GM20431 (cell line): ENCODE measurements around the gene FOXF2.

Experiments used
- in situ Hi-C: fragments of 300-500 bp; cut with MseI, MboI; formaldehyde crosslinking; loops from one replicate; pipeline ENCODE4 v1.15.0; 2020; ENCODE audit warnings: low sequenced_read_pairs; ENCODE audit not compliant: unreplicated experiment

FOXF2 gene

DNA sequence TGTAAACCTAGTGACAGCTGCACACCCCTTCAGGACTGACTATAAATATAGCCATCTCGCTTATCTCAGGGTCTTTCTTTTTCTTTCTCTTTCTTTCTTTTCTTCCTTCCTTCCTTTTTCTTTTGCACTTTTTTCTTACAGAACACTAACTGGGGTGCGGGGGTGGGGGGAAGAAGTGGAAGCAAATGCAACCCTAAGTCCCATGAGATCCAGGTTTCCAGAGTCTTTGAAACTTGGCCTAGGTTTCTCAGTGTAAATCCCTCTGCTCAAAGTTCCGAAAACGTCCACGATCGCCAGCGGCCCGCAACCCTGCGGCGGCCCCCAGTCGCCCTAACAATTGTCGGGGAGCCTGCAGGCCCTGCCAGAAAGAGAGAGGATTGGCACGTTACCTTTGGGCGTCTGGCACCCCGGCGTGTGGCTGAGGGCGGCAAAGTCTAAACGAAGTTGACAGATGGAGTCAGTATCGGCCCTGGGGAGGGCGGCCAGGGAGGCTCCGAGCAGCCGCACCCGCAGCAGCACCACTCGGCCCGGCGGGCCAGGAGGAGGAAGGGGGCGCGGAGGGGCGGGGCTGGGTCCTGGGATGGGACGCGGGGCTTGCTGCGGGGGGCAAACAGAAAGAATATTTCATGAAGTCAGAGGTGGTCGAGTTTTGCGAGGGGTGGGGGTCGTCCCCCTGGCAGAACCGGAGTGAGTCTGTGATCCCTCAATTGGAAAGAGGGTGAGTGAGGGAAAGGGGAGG lies 577 bp upstream of the FOXF2 start:
- in situ Hi-C loops, result loop anchor here (25.0 kb wide), 1 partner anchor 601 kb away; no protein-coding TSS in a partner anchor

GRCh38 chr6:1390133-1390945 lies 963 bp downstream of the FOXF2 start:
- in situ Hi-C loops, result loop anchor here (25.0 kb wide), 1 partner anchor 603 kb away; no protein-coding TSS in a partner anchor

DNA sequence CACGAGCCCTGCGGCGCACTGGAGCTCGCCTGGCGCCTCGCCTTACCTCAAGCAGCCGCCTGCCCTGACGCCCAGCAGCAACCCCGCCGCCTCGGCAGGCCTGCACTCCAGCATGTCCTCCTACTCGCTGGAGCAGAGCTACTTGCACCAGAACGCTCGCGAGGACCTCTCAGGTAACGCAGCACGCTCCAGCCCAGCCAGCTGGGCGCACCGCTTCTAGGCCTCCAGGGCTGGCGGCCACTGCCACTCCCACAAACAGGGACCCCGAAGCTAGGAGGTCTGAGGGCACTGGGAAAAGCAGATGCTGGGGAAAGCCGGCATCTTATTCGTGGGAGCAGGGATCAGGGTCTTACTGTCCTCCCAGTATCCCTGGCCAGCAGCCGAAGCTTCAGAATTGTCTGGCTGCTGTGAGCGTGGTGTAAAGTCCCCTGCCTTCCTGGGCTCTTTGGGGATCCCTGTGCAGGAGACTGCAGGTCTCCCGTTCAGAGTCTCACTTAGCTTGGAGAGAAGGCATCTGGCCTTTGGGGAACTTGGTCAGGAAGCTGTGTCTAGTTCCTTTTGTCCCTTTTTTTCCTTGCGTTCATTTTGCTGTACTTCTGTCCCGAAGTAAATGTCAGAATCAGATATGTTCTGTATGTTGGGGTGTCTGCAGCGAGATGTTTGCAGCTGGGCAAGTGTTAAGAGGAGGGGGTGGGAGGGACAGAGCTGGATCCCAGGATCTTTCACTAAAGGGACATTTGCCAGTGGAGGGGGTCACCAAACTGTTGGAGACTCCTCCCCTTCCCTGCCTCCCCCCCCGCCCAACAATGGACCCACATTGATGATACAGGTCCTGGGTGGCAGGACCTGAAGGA lies 1.8 kb downstream of the FOXF2 start:
- in situ Hi-C loops, result loop anchor here (25.0 kb wide), 1 partner anchor 604 kb away; no protein-coding TSS in a partner anchor

GRCh38 chr6:1391800-1392309 lies 2.5 kb downstream of the FOXF2 start:
- in situ Hi-C loops, result loop anchor here (25.0 kb wide), 1 partner anchor 605 kb away; no protein-coding TSS in a partner anchor

DNA sequence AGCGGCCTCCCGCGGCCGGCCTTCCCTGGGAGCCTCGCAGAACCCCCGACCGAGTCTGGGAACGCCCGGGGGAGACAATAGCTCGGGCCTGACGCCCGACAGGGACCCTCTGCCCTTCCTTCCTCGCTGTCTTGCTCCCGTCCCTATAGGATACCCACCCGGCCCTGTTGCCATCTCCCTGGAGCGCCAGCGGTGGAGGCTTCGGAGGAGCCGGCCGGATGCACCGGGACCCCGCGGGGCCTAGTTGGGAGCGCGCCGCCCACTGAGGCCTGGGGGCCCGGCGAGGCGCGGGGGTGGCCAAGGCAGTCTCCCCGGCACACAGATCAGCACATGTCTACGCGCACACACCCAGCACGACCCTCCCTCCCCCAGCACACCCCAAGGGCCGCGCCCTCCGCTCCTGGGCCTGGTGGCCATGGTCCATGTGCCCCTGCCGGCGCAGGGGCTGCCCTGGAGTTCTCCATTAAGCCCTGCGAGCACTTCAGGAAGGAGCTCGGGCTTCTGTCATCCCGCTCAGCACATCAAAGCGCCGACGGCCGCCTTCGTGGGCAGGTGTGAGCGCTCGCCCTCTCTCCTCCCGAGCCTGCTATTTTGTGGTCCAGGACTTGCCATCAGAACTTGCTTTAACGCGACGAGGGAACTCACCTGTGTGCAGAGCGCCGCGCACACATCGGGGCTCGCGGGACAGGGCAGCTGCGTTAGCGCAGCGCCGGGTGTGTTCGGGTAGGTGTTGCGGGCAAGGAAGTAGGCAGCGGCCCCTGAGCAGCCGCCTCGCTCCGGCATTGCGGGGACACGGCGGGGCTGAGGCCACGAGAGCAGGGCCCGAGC lies 3.7 kb downstream of the FOXF2 start:
- in situ Hi-C loops, result loop anchor here (25.0 kb wide), 1 partner anchor 606 kb away; no protein-coding TSS in a partner anchor

DNA sequence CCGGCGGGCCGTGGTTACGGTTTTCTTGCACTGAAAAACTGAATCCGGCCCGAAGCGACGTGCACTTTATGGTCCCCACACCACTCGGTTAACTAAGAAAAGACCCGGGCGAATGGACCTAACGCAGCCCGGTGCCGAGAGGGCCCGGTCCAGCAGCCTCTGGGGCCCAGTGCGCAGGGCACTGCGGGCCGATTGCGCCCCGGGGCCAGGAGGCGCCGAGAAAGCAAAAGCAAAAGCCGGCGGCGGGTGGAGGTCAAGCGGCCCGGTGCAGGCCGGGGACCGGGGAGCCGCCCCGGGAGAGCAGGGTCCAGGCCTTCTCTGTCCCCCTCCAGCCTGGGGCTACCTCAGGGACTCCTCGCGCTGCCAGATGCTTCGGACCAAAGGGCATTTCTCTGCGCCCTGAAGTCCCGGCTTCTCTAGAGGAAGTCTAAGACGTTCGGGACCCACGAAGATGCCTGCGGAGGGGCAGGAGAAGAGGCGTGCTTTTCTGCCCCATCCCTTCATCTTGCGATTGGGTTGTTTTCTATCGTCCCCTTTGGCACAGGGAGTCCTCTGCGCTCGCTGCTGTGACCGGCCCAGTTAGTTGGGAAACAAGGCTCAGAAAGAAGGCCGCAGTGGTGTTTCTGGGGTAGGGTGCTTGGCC lies 4.4 kb downstream of the FOXF2 start:
- in situ Hi-C loops, result loop anchor here (25.0 kb wide), 1 partner anchor 606 kb away; no protein-coding TSS in a partner anchor

- in situ Hi-C loops, result loop anchor here (25.0 kb wide), 1 partner anchor 607 kb away; no protein-coding TSS in a partner anchor
These were observed 5.4 kb downstream of the FOXF2 start for GRCh38 chr6:1394514-1395463.

- in situ Hi-C loops, result loop anchor here (25.0 kb wide), 1 partner anchor 608 kb away; no protein-coding TSS in a partner anchor
These were observed 6.1 kb downstream of the FOXF2 start for GRCh38 chr6:1395506-1395905.

DNA sequence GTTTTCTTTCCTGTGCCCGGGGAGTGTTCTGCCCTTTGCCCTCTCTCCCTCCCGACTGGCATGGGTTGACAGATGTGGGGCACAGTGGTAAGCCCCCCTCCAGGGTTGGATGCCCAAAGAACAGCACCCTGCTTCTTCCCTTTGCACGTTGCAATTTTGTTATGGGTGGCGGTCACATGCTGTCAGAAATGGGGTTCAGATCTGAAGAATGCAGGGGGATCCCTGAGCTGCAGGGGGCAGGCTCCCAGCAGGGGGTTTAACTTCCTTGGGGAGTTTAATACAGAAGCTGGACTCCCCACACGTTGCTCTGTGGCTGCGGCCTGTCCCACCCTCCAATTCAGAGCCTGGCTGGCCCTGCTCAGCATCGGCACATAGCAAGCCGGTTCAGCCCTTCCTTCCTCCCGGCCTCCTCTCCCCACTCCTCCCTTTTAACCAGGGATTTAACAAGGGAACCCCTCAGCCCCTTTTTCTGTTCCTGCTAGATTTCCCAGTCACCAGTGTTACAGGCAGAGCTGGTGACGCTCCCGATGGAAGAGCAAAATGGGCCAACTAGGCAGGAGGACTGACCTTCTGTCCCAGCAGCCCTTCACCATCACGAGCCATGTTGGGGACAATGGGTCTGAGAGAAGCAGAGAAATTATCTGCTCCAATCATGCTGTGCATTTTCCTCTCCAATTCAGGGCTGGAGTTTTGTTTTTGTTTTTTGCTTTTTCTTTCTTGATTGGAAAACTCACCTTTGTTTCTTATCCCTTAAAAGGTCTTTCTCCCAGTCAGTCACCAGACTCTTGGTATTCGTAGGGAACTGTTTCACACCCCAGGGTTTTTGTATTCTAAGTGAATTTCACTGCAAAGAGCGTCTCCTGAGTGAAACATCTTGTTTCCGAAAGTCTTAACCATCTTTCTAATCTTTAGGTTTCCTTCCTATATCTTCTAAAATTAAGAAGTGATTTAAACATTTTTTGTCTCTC lies 6.8 kb downstream of the FOXF2 start:
- in situ Hi-C loops, result loop anchor here (25.0 kb wide), 1 partner anchor 609 kb away; no protein-coding TSS in a partner anchor

DNA sequence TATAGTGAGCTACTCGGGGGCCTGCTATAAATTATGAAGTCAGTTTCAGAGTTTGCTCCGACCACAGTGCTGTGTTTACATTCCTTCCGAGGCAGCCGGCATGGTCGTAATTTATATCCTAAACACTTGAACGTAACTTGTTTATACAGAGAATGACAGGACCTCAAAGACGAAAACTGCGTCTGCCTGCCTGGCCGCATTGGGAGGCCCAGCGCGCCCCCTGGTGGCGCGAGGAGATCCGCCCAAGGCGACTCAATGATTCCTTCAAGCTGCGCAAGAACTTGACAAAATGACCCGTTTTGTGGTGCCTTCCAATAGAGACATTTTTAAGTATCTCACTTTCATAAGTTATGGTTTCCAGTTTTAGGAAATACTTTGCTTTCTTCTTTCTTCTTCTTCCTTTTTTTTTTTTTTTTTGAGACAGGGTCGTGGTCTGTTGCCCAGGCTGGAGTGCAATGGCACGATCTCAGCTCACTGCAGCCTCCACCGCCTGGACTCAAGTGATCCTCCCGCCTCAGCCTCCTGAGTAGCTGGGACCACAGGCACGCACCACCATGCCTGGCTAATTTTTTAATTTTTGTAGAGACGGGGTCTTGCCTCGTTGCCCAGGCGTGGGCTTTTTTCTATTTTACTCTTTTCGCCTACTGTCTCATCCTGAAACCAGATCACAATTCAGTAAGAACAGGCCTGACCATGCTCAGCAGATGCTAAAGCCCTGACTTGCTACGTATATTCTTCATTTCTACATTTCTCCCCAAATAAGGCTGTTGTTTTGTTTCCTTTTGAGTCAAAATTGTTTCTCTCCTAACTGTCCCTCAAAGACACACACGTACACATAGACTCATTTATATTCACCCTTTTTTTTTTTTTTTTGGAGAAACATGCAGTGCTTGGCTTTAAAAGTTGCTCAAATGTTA lies 7.8 kb downstream of the FOXF2 start:
- in situ Hi-C loops, result loop anchor here (25.0 kb wide), 1 partner anchor 610 kb away; no protein-coding TSS in a partner anchor

GRCh38 chr6:1399085-1399780 lies 9.9 kb downstream of the FOXF2 start:
- in situ Hi-C loops, result loop anchor here (25.0 kb wide), 1 partner anchor 612 kb away; no protein-coding TSS in a partner anchor

DNA sequence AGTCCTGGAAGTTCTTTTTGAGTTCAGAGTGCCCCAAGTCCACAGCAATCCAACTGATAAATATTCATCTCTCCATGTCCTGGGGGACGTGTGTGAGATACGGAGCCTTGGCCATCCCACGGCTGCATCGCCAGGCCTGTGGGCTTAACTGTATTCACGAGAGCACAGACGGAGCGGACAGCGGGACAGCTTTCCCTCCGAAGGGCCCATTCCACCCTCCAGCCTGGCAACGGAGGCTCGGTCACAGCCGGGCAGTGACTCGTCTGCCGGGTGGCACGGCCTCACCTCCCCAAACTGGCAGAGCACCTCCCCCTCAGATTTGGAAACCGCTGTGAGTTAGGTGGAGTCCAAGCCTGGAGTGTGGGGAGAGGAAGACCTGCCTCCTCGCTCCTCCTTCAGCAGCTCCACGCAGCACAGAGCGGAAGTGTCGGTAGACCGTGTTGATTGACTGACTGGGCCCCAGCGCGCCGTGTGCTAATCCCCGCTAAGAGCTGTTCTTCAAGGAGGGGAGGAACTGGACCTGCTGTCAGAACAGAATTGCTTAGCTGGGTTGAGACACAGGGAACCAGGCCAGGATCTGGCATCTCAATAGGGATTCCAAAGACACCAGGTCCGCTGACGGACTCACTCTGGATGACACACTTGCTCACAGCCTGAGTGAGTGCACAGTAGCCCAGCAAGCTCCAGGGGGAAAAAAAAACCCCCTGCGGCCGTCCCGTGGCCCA lies 10.9 kb downstream of the FOXF2 start:
- in situ Hi-C loops, result loop anchor here (25.0 kb wide), 1 partner anchor 813 kb away; no protein-coding TSS in a partner anchor

- in situ Hi-C loops, result loop anchor here (25.0 kb wide), 1 partner anchor 815 kb away; no protein-coding TSS in a partner anchor
These were observed 13.0 kb downstream of the FOXF2 start for GRCh38 chr6:1402369-1402768.
